Neural progenitor cell (in vitro differentiated cells): Measurements from ENCODE around the gene CMC1. TPM values are rescaled to one million over a fixed set of nuclear protein-coding genes. Genes with fewer than 3 reads are reported as not detected.
A peak's percentile ranks its signal among the peaks of the same experiment; 100 is the strongest.

Experiments
- DNase-seq: peaks from one replicate; pipeline ENCODE4 v3.0.0-alpha.2; 2016; ENCODE audit warnings: low spot score
- H2AFZ ChIP-seq: fragments of 200-600 bp; sonication (generic); replicated peaks from 2 replicates; pipeline ENCODE4 v1.6.1; 2016; ENCODE audit warnings: antibody characterized with exemption
- H3F3A ChIP-seq: fragments of 200-600 bp; sonication (generic); 2 replicates; pipeline ENCODE4 v1.6.1; 2016; ENCODE audit warnings: antibody characterized with exemption, low read depth
- H3K27ac ChIP-seq: fragments of 200-600 bp; sonication (generic); 2 replicates; pipeline ENCODE4 v1.5.1; 2016; ENCODE audit warnings: mild to moderate bottlenecking
- H3K27me3 ChIP-seq: fragments of 200-600 bp; sonication (generic); 2 replicates; pipeline ENCODE4 v1.6.1; 2016; ENCODE audit warnings: mild to moderate bottlenecking, moderate library complexity
- H3K36me3 ChIP-seq: fragments of 200-600 bp; sonication (generic); 2 replicates; pipeline ENCODE4 v1.5.1; 2016
- H3K4me1 ChIP-seq: fragments of 200-600 bp; sonication (generic); 2 replicates; pipeline ENCODE4 v1.6.1; 2016; ENCODE audit warnings: mixed run types
- H3K4me2 ChIP-seq: fragments of 200-600 bp; sonication (generic); 2 replicates; pipeline ENCODE4 v1.6.1; 2016
- H3K4me3 ChIP-seq: fragments of 200-600 bp; sonication (generic); 2 replicates; pipeline ENCODE4 v1.5.1; 2016
- H3K79me2 ChIP-seq: fragments of 200-600 bp; sonication (generic); 2 replicates; pipeline ENCODE4 v1.6.1; 2016; ENCODE audit warnings: low read depth
- H3K9ac ChIP-seq: fragments of 200-600 bp; sonication (generic); 2 replicates; pipeline ENCODE4 v1.6.1; 2016
- H3K9me3 ChIP-seq: fragments of 200-600 bp; sonication (generic); 2 replicates; pipeline ENCODE4 v1.5.1; 2016; ENCODE audit warnings: low read depth
- H4K20me1 ChIP-seq: fragments of 200-600 bp; sonication (generic); 2 replicates; pipeline ENCODE4 v1.6.1; 2016; ENCODE audit warnings: low read depth
- H3K27ac Mint-ChIP-seq: 3 replicates; pipeline ENCODE4 v1.8.0; 2021; ENCODE audit warnings: mixed read lengths
- H3K27me3 Mint-ChIP-seq: 2 replicates; pipeline ENCODE4 v1.8.0; 2022; ENCODE audit warnings: low read depth, mild to moderate bottlenecking, inconsistent platforms, moderate library complexity, mixed read lengths; ENCODE audit not compliant: insufficient read depth
- H3K36me3 Mint-ChIP-seq: 3 replicates; pipeline ENCODE4 v1.8.0; 2021; ENCODE audit warnings: mixed read lengths
- H3K4me1 Mint-ChIP-seq: 3 replicates; pipeline ENCODE4 v1.8.0; 2021; ENCODE audit warnings: mixed read lengths
- H3K4me3 Mint-ChIP-seq: 3 replicates; pipeline ENCODE4 v1.8.0; 2021; ENCODE audit warnings: mild to moderate bottlenecking, moderate library complexity, mixed read lengths
- H3K9me3 Mint-ChIP-seq: 3 replicates; pipeline ENCODE4 v1.8.0; 2020; ENCODE audit warnings: mixed read lengths
- CTCF ChIP-seq: fragments of 200-600 bp; sonication (generic); IDR thresholded peaks from 2 replicates; pipeline ENCODE4 v1.5.1; 2017; ENCODE audit warnings: antibody characterized with exemption, mild to moderate bottlenecking
- EZH2 ChIP-seq: fragments of 200-600 bp; sonication (generic); IDR thresholded peaks from 2 replicates; pipeline ENCODE4 v1.6.1; 2017; ENCODE audit warnings: antibody characterized with exemption, mild to moderate bottlenecking, moderate library complexity
- EZH2phosphoT487 ChIP-seq: fragments of 200-600 bp; sonication (generic); IDR thresholded peaks from 2 replicates; pipeline ENCODE4 v1.6.1; 2017; ENCODE audit warnings: antibody characterized with exemption
- total RNA-seq: library from RNA; depleted of rRNA; stranded (reverse); fragments of >200 nt; gene quantifications from 2 replicates; pipeline ENCODE4 v1.2.3, GENCODE V29; 2015; ENCODE audit warnings: low replicate concordance

Gene CMC1
- total RNA-seq, 1 donor from 2014 or later, result 13.0 TPM

GRCh38 chr3:28291577-28291976 lies 50.2 kb downstream of the CMC1 start:
- Mint-ChIP-seq H3K36me3 (peaks cover 7% of the 10 kb centered on the region), H3K4me3 (no peak overlapping the region), H3K27ac (no peak overlapping the region), H3K4me1 (no peaks in the 10 kb centered on the region), H3K27me3 (no peaks in the 10 kb centered on the region), H3K9me3 (no peaks in the 10 kb centered on the region)
- H3K27ac ChIP-seq, result no peak overlapping the region
- no peaks in the 10 kb centered on the region for H3K9me3 ChIP-seq
- DNase-seq, result peak; percentile 26
- no peaks in the 10 kb centered on the region for H3K27me3 ChIP-seq
- no peak for TF ChIP-seq EZH2phosphoT487
- no peak for TF ChIP-seq CTCF
- TF ChIP-seq EZH2, result no peak
- H3K4me2 ChIP-seq, result peak overlapping the region; percentile 16
- H2AFZ ChIP-seq, result no peak overlapping the region
- H3F3A ChIP-seq, result no peaks in the 10 kb centered on the region
- no peak overlapping the region for H3K4me3 ChIP-seq
- H3K4me1 ChIP-seq, result peaks cover 10% of the 10 kb centered on the region
- no peak overlapping the region for H3K9ac ChIP-seq
- H3K79me2 ChIP-seq, result no peaks in the 10 kb centered on the region
- H3K36me3 ChIP-seq, result no peaks in the 10 kb centered on the region
- no peaks in the 10 kb centered on the region for H4K20me1 ChIP-seq

GRCh38 chr3:28292622-28293021 lies 51.2 kb downstream of the CMC1 start:
- Histone ChIP-seq H4K20me1 (no peaks in the 10 kb centered on the region), H3F3A (no peaks in the 10 kb centered on the region), H3K79me2 (no peaks in the 10 kb centered on the region), H3K4me3 (no peak overlapping the region), H3K27me3 (no peaks in the 10 kb centered on the region), H3K4me1 (peaks cover 10% of the 10 kb centered on the region), H3K27ac (no peak overlapping the region), H3K4me2 (no peak overlapping the region), H2AFZ (no peak overlapping the region), H3K9ac (no peak overlapping the region), H3K36me3 (no peaks in the 10 kb centered on the region), H3K9me3 (no peaks in the 10 kb centered on the region)
- Mint-ChIP-seq H3K36me3 (peaks cover 7% of the 10 kb centered on the region), H3K4me1 (no peaks in the 10 kb centered on the region), H3K27ac (no peak overlapping the region), H3K4me3 (no peak overlapping the region), H3K9me3 (no peaks in the 10 kb centered on the region), H3K27me3 (no peaks in the 10 kb centered on the region)
- DNase-seq, result no peak
- no peak for TF ChIP-seq EZH2phosphoT487
- no peak for TF ChIP-seq CTCF
- no peak for TF ChIP-seq EZH2

GRCh38 chr3:28294667-28295413 lies 53.4 kb downstream of the CMC1 start:
- no peaks in the 10 kb centered on the region for H3K27me3 ChIP-seq
- no peak overlapping the region for H3K4me3 ChIP-seq
- no peaks in the 10 kb centered on the region for H3K36me3 ChIP-seq
- Mint-ChIP-seq H3K27me3 (no peaks in the 10 kb centered on the region), H3K9me3 (no peaks in the 10 kb centered on the region), H3K4me3 (no peak overlapping the region), H3K4me1 (no peaks in the 10 kb centered on the region), H3K36me3 (peaks cover 7% of the 10 kb centered on the region), H3K27ac (no peak overlapping the region)
- no peak overlapping the region for H3K27ac ChIP-seq
- peaks cover 10% of the 10 kb centered on the region for H3K4me1 ChIP-seq
- no peak for DNase-seq
- no peak overlapping the region for H2AFZ ChIP-seq
- no peak overlapping the region for H3K9ac ChIP-seq
- H3K79me2 ChIP-seq, result no peaks in the 10 kb centered on the region
- H4K20me1 ChIP-seq, result no peaks in the 10 kb centered on the region
- no peaks in the 10 kb centered on the region for H3F3A ChIP-seq
- no peak overlapping the region for H3K4me2 ChIP-seq
- TF ChIP-seq EZH2 (no peak), EZH2phosphoT487 (no peak), CTCF (no peak)
- no peaks in the 10 kb centered on the region for H3K9me3 ChIP-seq
